HEK293 (cell line): ENCODE measurements around the gene C5.

Source experiments
- CTCF ChIA-PET: fragments of 350-600 bp; formaldehyde crosslinking; extraction: SDS; loops from one replicate; lab custom pipeline; 2021; ENCODE audit warnings: antibody characterized with exemption; lab: Yijun Ruan, JAX
- POLR2A ChIA-PET: fragments of 300-600 bp; formaldehyde crosslinking; extraction: SDS; loops from one replicate; lab custom pipeline; 2020; ENCODE audit warnings: antibody characterized with exemption, inconsistent platforms; lab: Yijun Ruan, JAX
- H3K27ac ChIP-seq: fragments of 200-500 bp; sonication (Bioruptor generic); 2 replicates; pipeline ENCODE4 v1.5.1; 2014; ENCODE audit warnings: low read depth, low read length, control low read depth, inconsistent platforms; ENCODE audit errors: extremely low read depth
- H3K36me3 ChIP-seq, 2 experiments: fragments of 200-500 bp in 1 of 2; sonication (Bioruptor generic) in 1 of 2; 1 replicate in 1 of 2; 2 replicates in 1 of 2; pipeline ENCODE4 v1.5.1; 2014 to 2017; ENCODE audit warnings: inconsistent platforms in 2 of 2, low read length in 2 of 2; ENCODE audit not compliant: control insufficient read depth in 2 of 2, insufficient read depth in 1 of 2
- H3K4me1 ChIP-seq: fragments of 200-500 bp; sonication (Bioruptor generic); 2 replicates; pipeline ENCODE4 v1.5.1; 2014; ENCODE audit warnings: mild to moderate bottlenecking, low read length, inconsistent platforms; ENCODE audit not compliant: control insufficient read depth, insufficient read depth
- H3K4me3 ChIP-seq: 2 replicates; pipeline ENCODE4 v1.5.1; 2011; ENCODE audit warnings: low read depth, mild to moderate bottlenecking, control low read depth, low read length, moderate library complexity
- H3K9me3 ChIP-seq: fragments of 200-500 bp; sonication (Bioruptor generic); 2 replicates; pipeline ENCODE4 v1.5.1; 2014; ENCODE audit warnings: low read depth, low read length, inconsistent platforms; ENCODE audit not compliant: control insufficient read depth, insufficient read depth
- KLF7 ChIP-seq: fragments of 450-650 bp; formaldehyde crosslinking; IDR thresholded peaks from 2 replicates; pipeline ENCODE4 v1.5.1; 2016; ENCODE audit warnings: missing biosample characterization, missing genetic modification characterization, borderline replicate concordance
- OSR2 ChIP-seq: fragments of 450-650 bp; formaldehyde crosslinking; IDR thresholded peaks from 2 replicates; pipeline ENCODE4 v1.5.1; 2016; ENCODE audit warnings: missing biosample characterization, missing genetic modification characterization
- SALL2 ChIP-seq: fragments of 450-650 bp; formaldehyde crosslinking; IDR thresholded peaks from 2 replicates; pipeline ENCODE4 v1.5.0; 2017; ENCODE audit warnings: missing biosample characterization, mild to moderate bottlenecking, missing genetic modification characterization, borderline replicate concordance
- ZNF19 ChIP-seq: fragments of 450-650 bp; formaldehyde crosslinking; IDR thresholded peaks from 2 replicates; pipeline ENCODE4; 2016; ENCODE audit warnings: missing biosample characterization, missing genetic modification characterization, low read depth
- ZNF221 ChIP-seq: fragments of 450-650 bp; formaldehyde crosslinking; IDR thresholded peaks from 2 replicates; pipeline ENCODE4 v1.5.1; 2017; ENCODE audit warnings: missing biosample characterization, missing genetic modification characterization, borderline replicate concordance
- ZNF830 ChIP-seq: fragments of 450-650 bp; IDR thresholded peaks from 2 replicates; pipeline ENCODE4 v1.5.0; 2018; ENCODE audit warnings: missing biosample characterization, missing genetic modification characterization, low read depth, mild to moderate bottlenecking, moderate library complexity
- TF ChIP-seq, protein P1 (sequence below): IDR thresholded peaks from 2 replicates; pipeline ENCODE4 v1.6.1; 2011; ENCODE audit warnings: mild to moderate bottlenecking, low read depth, low read length, borderline replicate concordance
- TF ChIP-seq, protein P2 (sequence below): fragments of 450-650 bp; formaldehyde crosslinking; IDR thresholded peaks from 2 replicates; pipeline ENCODE4 v1.5.1; 2016; ENCODE audit warnings: missing biosample characterization, missing genetic modification characterization
- TF ChIP-seq, protein P3 (sequence below): fragments of 450-650 bp; formaldehyde crosslinking; IDR thresholded peaks from 2 replicates; pipeline ENCODE4 v1.5.1; 2016; ENCODE audit warnings: missing biosample characterization, missing genetic modification characterization
- TF ChIP-seq, protein P4 (sequence below): fragments of 450-650 bp; formaldehyde crosslinking; IDR thresholded peaks from 2 replicates; pipeline ENCODE4 v1.5.1; 2016; ENCODE audit warnings: missing biosample characterization, missing genetic modification characterization
- TF ChIP-seq, protein P5 (sequence below): fragments of 450-650 bp; formaldehyde crosslinking; IDR thresholded peaks from 2 replicates; pipeline ENCODE4 v1.5.1; 2016; ENCODE audit warnings: missing biosample characterization, missing genetic modification characterization

C5 gene

DNA sequence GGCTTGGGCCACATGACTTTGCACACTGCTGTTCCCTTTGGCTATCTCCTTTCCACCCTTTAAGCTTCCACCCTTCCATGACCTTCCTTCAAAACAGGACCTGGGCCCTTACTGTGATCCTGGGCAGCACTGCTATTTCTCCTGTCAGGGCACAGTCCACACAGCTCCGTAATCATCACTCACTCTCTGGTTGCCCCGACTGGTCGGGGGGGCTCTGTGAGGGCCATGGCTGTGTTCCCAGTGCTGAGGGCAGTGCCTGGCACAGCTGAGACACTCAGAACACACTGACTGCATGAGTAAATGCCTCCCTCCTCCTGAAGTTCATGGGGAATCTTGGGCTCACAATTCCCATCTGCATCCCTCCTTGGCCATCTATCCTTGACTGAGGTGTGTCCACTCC, 135.7 kb downstream of the C5 start (continued):
- no peak for TF ChIP-seq ZNF19 (tag by site-specific recombination)
- TF ChIP-seq, protein P1, sequence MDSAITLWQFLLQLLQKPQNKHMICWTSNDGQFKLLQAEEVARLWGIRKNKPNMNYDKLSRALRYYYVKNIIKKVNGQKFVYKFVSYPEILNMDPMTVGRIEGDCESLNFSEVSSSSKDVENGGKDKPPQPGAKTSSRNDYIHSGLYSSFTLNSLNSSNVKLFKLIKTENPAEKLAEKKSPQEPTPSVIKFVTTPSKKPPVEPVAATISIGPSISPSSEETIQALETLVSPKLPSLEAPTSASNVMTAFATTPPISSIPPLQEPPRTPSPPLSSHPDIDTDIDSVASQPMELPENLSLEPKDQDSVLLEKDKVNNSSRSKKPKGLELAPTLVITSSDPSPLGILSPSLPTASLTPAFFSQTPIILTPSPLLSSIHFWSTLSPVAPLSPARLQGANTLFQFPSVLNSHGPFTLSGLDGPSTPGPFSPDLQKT = no peak
- no peak for TF ChIP-seq KLF7 (tag by site-specific recombination)
- TF ChIP-seq ZNF830 (tag by site-specific recombination) = no peak
- TF ChIP-seq ZNF221 (tag by site-specific recombination) = no peak
- no peak for TF ChIP-seq SALL2
- TF ChIP-seq, protein P2, sequence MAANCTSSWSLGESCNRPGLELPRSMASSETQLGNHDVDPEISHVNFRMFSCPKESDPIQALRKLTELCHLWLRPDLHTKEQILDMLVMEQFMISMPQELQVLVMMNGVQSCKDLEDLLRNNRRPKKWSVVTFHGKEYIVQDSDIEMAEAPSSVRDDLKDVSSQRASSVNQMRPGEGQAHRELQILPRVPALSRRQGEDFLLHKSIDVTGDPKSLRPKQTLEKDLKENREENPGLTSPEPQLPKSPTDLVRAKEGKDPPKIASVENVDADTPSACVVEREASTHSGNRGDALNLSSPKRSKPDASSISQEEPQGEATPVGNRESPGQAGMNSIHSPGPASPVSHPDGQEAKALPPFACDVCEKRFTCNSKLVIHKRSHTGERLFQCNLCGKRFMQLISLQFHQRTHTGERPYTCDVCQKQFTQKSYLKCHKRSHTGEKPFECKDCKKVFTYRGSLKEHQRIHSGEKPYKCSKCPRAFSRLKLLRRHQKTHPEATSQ = no peak
- TF ChIP-seq, protein P3, sequence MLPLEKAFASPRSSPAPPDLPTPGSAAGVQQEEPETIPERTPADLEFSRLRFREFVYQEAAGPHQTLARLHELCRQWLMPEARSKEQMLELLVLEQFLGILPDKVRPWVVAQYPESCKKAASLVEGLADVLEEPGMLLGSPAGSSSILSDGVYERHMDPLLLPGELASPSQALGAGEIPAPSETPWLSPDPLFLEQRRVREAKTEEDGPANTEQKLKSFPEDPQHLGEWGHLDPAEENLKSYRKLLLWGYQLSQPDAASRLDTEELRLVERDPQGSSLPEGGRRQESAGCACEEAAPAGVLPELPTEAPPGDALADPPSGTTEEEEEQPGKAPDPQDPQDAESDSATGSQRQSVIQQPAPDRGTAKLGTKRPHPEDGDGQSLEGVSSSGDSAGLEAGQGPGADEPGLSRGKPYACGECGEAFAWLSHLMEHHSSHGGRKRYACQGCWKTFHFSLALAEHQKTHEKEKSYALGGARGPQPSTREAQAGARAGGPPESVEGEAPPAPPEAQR = no peak
- no peak for TF ChIP-seq OSR2

DNA sequence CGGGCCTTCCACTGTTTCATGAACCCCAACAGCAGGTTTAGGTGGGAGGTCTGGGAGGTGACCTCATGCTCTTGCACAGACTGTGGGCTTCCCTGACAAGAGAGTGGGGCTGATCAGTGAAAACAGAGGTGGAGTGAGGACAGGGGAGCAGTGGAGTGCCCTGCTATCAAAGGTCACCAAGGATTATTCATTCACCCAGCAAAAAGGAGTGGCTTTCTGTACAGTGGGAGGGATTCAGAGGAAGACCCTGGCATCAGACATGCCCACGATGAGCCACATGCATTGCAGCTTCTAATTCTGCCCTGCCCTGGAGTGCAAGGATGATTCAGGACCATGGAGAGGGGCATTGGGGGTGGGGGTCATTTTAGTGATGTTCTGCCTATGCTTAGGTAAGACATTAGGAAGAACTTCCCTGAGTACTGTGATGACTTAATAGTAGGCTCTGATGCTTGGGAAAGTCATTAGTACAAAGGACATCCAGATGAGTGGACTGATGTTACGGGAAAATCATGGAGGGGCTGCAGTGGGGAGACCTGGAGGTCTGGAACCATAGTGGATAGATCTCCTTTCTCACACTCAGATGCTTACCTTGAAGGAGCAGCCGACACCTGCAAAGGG, 136.3 kb downstream of the C5 start:
- Histone ChIP-seq H3K4me1 (no peaks in the 10 kb centered on the region), H3K27ac (no peak overlapping the region), H3K4me3 (no peak overlapping the region), H3K9me3 (no peaks in the 10 kb centered on the region), H3K36me3 (no peaks in the 10 kb centered on the region)
- TF ChIP-seq, protein P4, sequence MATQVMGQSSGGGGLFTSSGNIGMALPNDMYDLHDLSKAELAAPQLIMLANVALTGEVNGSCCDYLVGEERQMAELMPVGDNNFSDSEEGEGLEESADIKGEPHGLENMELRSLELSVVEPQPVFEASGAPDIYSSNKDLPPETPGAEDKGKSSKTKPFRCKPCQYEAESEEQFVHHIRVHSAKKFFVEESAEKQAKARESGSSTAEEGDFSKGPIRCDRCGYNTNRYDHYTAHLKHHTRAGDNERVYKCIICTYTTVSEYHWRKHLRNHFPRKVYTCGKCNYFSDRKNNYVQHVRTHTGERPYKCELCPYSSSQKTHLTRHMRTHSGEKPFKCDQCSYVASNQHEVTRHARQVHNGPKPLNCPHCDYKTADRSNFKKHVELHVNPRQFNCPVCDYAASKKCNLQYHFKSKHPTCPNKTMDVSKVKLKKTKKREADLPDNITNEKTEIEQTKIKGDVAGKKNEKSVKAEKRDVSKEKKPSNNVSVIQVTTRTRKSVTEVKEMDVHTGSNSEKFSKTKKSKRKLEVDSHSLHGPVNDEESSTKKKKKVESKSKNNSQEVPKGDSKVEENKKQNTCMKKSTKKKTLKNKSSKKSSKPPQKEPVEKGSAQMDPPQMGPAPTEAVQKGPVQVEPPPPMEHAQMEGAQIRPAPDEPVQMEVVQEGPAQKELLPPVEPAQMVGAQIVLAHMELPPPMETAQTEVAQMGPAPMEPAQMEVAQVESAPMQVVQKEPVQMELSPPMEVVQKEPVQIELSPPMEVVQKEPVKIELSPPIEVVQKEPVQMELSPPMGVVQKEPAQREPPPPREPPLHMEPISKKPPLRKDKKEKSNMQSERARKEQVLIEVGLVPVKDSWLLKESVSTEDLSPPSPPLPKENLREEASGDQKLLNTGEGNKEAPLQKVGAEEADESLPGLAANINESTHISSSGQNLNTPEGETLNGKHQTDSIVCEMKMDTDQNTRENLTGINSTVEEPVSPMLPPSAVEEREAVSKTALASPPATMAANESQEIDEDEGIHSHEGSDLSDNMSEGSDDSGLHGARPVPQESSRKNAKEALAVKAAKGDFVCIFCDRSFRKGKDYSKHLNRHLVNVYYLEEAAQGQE (tag by site-specific recombination) = peak; percentile 97
- TF ChIP-seq, protein P5, sequence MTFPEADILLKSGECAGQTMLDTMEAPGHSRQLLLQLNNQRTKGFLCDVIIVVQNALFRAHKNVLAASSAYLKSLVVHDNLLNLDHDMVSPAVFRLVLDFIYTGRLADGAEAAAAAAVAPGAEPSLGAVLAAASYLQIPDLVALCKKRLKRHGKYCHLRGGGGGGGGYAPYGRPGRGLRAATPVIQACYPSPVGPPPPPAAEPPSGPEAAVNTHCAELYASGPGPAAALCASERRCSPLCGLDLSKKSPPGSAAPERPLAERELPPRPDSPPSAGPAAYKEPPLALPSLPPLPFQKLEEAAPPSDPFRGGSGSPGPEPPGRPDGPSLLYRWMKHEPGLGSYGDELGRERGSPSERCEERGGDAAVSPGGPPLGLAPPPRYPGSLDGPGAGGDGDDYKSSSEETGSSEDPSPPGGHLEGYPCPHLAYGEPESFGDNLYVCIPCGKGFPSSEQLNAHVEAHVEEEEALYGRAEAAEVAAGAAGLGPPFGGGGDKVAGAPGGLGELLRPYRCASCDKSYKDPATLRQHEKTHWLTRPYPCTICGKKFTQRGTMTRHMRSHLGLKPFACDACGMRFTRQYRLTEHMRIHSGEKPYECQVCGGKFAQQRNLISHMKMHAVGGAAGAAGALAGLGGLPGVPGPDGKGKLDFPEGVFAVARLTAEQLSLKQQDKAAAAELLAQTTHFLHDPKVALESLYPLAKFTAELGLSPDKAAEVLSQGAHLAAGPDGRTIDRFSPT (tag by site-specific recombination) = no peak
- CTCF ChIA-PET = interaction anchor here (0.9 kb wide), 1 partner anchor 962 kb away, joined by 3 read pairs; no protein-coding TSS in a partner anchor
- POLR2A ChIA-PET = interaction anchor here (2.1 kb wide), 1 partner anchor 121 kb away, joined by 5 read pairs; the partner anchor contains the start of gene FBXW2
